Cortex of kidney (tissue), 1 donor: ENCODE measurements around the gene MATCAP1.

Source experiments
- DNase-seq: peaks from one replicate; lab custom pipeline; 2025; lab: John Stamatoyannopoulos, UW

Gene MATCAP1

GRCh38 chr16:67208154-67208896 is 24.6 kb upstream of the MATCAP1 start:
- no peak for DNase-seq

- no peak for DNase-seq
Observed at GRCh38 chr16:67207249-67208091, 23.7 kb upstream of the MATCAP1 start.

GRCh38 chr16:67206838-67207248 is 23.1 kb upstream of the MATCAP1 start:
- no peak for DNase-seq

GRCh38 chr16:67206129-67206837 is 22.5 kb upstream of the MATCAP1 start:
- no peak for DNase-seq

GRCh38 chr16:67204076-67204475 is 20.3 kb upstream of the MATCAP1 start:
- DNase-seq = no peak

GRCh38 chr16:67202956-67203493 is 19.3 kb upstream of the MATCAP1 start:
- no peak for DNase-seq

GRCh38 chr16:67202426-67202825 is 18.7 kb upstream of the MATCAP1 start:
- DNase-seq = no peak

- no peak for DNase-seq
Observed at GRCh38 chr16:67201411-67202345, 17.9 kb upstream of the MATCAP1 start.

- DNase-seq = no peak
Observed at GRCh38 chr16:67200491-67200890, 16.7 kb upstream of the MATCAP1 start.

- DNase-seq = no peak
Observed at GRCh38 chr16:67199808-67200198, 16.0 kb upstream of the MATCAP1 start.

GRCh38 chr16:67199011-67199807 is 15.4 kb upstream of the MATCAP1 start, which contains the start of gene ELMO3:
TSS of gene ELMO3 (plus strand) at chr16:67199131. CDS start at chr16:67199327, 196 bp downstream.
- no peak for DNase-seq

GRCh38 chr16:67198238-67198734 is 14.5 kb upstream of the MATCAP1 start:
- no peak for DNase-seq

- no peak for DNase-seq
Observed at GRCh38 chr16:67197704-67198103, 13.9 kb upstream of the MATCAP1 start.

- no peak for DNase-seq
Observed at GRCh38 chr16:67196881-67197280, 13.1 kb upstream of the MATCAP1 start.

- DNase-seq = no peak
Observed at GRCh38 chr16:67195676-67196075, 11.9 kb upstream of the MATCAP1 start.

- DNase-seq = no peak
Observed at GRCh38 chr16:67194260-67194659, 10.5 kb upstream of the MATCAP1 start.

- DNase-seq = no peak
Observed at GRCh38 chr16:67193536-67193935, 9.8 kb upstream of the MATCAP1 start.

- DNase-seq = no peak
Observed at GRCh38 chr16:67192781-67193361, 9.1 kb upstream of the MATCAP1 start.

- DNase-seq = no peak
Observed at GRCh38 chr16:67191995-67192681, 8.4 kb upstream of the MATCAP1 start, which contains the start of gene E2F4. TSS of gene E2F4 (plus strand) at chr16:67192155. CDS start at chr16:67192228, 73 bp downstream.
